OCI-LY7 (cell line): Measurements from ENCODE around the gene SLC35D3. TPM values are rescaled to one million over a fixed set of nuclear protein-coding genes. Genes with fewer than 3 reads are reported as not detected.
"Not testable (repeated sequence)": the region's sequence is repeated elsewhere in the genome, so short reads cannot be mapped to it uniquely, and the experiment has no call there.

Experiments
- BruUV-seq: library from RNA; stranded (reverse); fragments of 400-500 nt; replicated peaks from 2 replicates; lab custom pipeline; 2021; lab: Mats Ljungman, UMichigan
- CTCF ChIA-PET: fragments of 300-600 bp; sonication (Branson Sonifier 250); formaldehyde crosslinking; loops from one replicate; lab custom pipeline; 2022; ENCODE audit warnings: antibody characterized with exemption; ENCODE audit not compliant: unreplicated experiment; lab: Charles Lee
- POLR2A ChIA-PET: fragments of 300-600 bp; sonication (Branson Sonifier 250); formaldehyde crosslinking; loops from one replicate; lab custom pipeline; 2022; ENCODE audit warnings: antibody characterized with exemption; lab: Charles Lee
- DNase-seq: peaks from one replicate; pipeline ENCODE4 v3.0.0-alpha.2; 2015; ENCODE audit warnings: low spot score
- H2AFZ ChIP-seq: fragments of 200-600 bp; sonication (generic), shearing (Covaris generic); 2 replicates; pipeline ENCODE4 v1.6.1; 2014; ENCODE audit warnings: mild to moderate bottlenecking, antibody characterized with exemption, low read length, moderate library complexity
- H3K27ac ChIP-seq: fragments of 200-600 bp; sonication (generic); 2 replicates; pipeline ENCODE4 v1.5.1; 2014; ENCODE audit warnings: mixed run types, low read depth, mild to moderate bottlenecking, moderate library complexity, low read length, inconsistent platforms; ENCODE audit not compliant: poor library complexity, severe bottlenecking
- H3K36me3 ChIP-seq: fragments of 200-600 bp; sonication (generic); 2 replicates; pipeline ENCODE4 v1.6.1; 2014; ENCODE audit warnings: mild to moderate bottlenecking, antibody characterized with exemption, low read length, moderate library complexity, mixed read lengths; ENCODE audit not compliant: insufficient read depth
- H3K4me1 ChIP-seq: fragments of 200-600 bp; sonication (generic); 2 replicates; pipeline ENCODE4 v1.5.1; 2014; ENCODE audit warnings: mild to moderate bottlenecking, low read length; ENCODE audit not compliant: insufficient read depth, poor library complexity, severe bottlenecking
- H3K4me2 ChIP-seq: fragments of 200-600 bp; sonication (generic); 2 replicates; pipeline ENCODE4 v1.6.1; 2014; ENCODE audit warnings: mild to moderate bottlenecking, low read length
- H3K4me3 ChIP-seq: fragments of 200-600 bp; sonication (generic); 2 replicates; pipeline ENCODE4 v1.5.1; 2014; ENCODE audit warnings: mild to moderate bottlenecking, low read depth, low read length; ENCODE audit not compliant: poor library complexity, severe bottlenecking
- H3K79me2 ChIP-seq: fragments of 200-600 bp; sonication (generic); 2 replicates; pipeline ENCODE4 v1.6.1; 2016; ENCODE audit warnings: low read depth, mild to moderate bottlenecking, low read length, moderate library complexity, mixed read lengths; ENCODE audit not compliant: insufficient read depth
- H3K9me2 ChIP-seq: fragments of 200-600 bp; sonication (generic); 2 replicates; pipeline ENCODE4 v1.6.1; 2016; ENCODE audit warnings: mild to moderate bottlenecking, low read length, mixed read lengths; ENCODE audit not compliant: insufficient read depth
- H3K9me3 ChIP-seq: fragments of 200-600 bp; sonication (generic); 2 replicates; pipeline ENCODE4 v1.6.1; 2014; ENCODE audit warnings: mild to moderate bottlenecking, mixed run types, low read length, mixed read lengths
- H4K20me1 ChIP-seq: fragments of 200-600 bp; sonication (generic); 2 replicates; pipeline ENCODE4 v1.6.1; 2014; ENCODE audit warnings: mild to moderate bottlenecking, antibody characterized with exemption, low read length, moderate library complexity, mixed read lengths; ENCODE audit not compliant: insufficient read depth
- EZH2phosphoT487 ChIP-seq: fragments of 200-600 bp; sonication (generic); IDR thresholded peaks from 2 replicates; pipeline ENCODE4 v1.6.1; 2018; ENCODE audit warnings: low read depth, borderline replicate concordance, mild to moderate bottlenecking, mixed run types, antibody characterized with exemption, low read length, moderate library complexity, mixed read lengths
- intact Hi-C: fragments of 100-400 bp; cut with micrococcal nuclease; formaldehyde crosslinking; loops from one replicate; pipeline ENCODE4 v1.10.0; 2022; ENCODE audit not compliant: unreplicated experiment
- total RNA-seq, 2 experiments: library from RNA; depleted of rRNA in 1 of 2; stranded (reverse); fragments of >200 nt in 1 of 2; shearing (Covaris generic) in 1 of 2; gene quantifications; 2 replicates each; pipeline ENCODE4 v1.2.3, GENCODE V29; 2014 to 2022
- TF ChIP-seq, protein P1 (sequence below): fragments of 200-600 bp; sonication (generic); conservative IDR thresholded peaks from 2 replicates; pipeline ENCODE4 v1.5.1; 2014; ENCODE audit warnings: mild to moderate bottlenecking, antibody characterized with exemption, low read length, moderate library complexity, mixed read lengths

Gene SLC35D3
- total RNA-seq, 2 experiments from 2014 or later: not detected

DNA sequence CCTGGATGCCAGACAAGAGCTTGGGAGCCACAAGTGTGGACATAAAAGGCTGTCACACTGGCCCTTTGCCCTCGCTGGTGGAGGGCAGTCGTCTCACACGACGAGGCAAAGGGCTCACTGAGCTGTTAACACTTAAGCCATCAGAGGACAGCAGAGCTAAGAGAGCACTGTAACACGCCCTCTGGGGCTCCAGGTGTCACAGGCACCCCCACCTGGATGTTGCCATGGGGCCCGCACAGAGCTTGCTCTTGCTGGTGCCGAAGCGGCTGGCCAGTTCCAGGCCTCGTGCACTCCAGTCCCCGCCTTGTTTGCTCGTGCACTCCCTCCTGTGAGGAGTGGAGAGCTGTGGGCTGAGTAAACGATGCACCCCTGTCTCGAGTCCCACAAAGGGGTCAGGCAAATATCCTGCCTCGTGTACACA, 37.4 kb downstream of the SLC35D3 start:
- H3K4me2 ChIP-seq: no peak overlapping the region
- TF ChIP-seq EZH2phosphoT487: no peak
- TF ChIP-seq, protein P1, sequence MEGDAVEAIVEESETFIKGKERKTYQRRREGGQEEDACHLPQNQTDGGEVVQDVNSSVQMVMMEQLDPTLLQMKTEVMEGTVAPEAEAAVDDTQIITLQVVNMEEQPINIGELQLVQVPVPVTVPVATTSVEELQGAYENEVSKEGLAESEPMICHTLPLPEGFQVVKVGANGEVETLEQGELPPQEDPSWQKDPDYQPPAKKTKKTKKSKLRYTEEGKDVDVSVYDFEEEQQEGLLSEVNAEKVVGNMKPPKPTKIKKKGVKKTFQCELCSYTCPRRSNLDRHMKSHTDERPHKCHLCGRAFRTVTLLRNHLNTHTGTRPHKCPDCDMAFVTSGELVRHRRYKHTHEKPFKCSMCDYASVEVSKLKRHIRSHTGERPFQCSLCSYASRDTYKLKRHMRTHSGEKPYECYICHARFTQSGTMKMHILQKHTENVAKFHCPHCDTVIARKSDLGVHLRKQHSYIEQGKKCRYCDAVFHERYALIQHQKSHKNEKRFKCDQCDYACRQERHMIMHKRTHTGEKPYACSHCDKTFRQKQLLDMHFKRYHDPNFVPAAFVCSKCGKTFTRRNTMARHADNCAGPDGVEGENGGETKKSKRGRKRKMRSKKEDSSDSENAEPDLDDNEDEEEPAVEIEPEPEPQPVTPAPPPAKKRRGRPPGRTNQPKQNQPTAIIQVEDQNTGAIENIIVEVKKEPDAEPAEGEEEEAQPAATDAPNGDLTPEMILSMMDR: no peak
- CTCF ChIA-PET: no interaction called here
- DNase-seq: no peak
- no peaks in the 10 kb centered on the region for H3K79me2 ChIP-seq
- no TSS peak for BruUV-seq
- intact Hi-C loops: no loop called here
- H3K36me3 ChIP-seq: no peaks in the 10 kb centered on the region
- H2AFZ ChIP-seq: no peak overlapping the region
- H3K27ac ChIP-seq: no peak overlapping the region
- no peaks in the 10 kb centered on the region for H3K9me2 ChIP-seq
- H3K4me3 ChIP-seq: no peak overlapping the region
- POLR2A ChIA-PET: interaction anchor here (1.0 kb wide), 1 partner anchor 14 kb away, joined by 3 read pairs; no protein-coding TSS in a partner anchor
- no peaks in the 10 kb centered on the region for H3K9me3 ChIP-seq
- peaks cover 13% of the 10 kb centered on the region for H3K4me1 ChIP-seq
- no peaks in the 10 kb centered on the region for H4K20me1 ChIP-seq

DNA sequence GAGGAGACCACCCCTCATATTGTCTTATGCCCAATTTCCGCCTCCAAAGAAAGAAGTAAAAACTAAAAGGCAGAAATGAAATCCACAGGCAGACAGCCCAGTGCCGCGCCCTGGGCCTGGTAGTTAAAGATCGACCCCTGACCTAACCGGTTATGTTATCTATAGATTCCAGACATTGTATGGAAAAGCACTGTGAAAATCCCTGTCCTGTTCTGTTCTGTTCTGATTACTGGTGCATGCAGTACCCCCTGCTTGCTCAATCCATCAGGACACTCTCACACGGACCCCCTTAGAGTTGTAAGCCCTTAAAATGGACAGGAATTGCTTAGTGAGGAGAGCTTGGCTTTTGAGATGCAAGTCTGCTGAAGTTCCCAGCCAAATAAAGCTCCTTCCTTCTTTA, 37.8 kb downstream of the SLC35D3 start:
- H3K27ac ChIP-seq, H4K20me1 ChIP-seq, H2AFZ ChIP-seq, H3K9me3 ChIP-seq, H3K4me3 ChIP-seq, intact Hi-C loops, H3K79me2 ChIP-seq, CTCF ChIA-PET, H3K9me2 ChIP-seq, DNase-seq, H3K4me2 ChIP-seq, BruUV-seq, POLR2A ChIA-PET, H3K36me3 ChIP-seq: not testable (repeated sequence)
- H3K4me1 ChIP-seq: peaks cover 13% of the 10 kb centered on the region

DNA sequence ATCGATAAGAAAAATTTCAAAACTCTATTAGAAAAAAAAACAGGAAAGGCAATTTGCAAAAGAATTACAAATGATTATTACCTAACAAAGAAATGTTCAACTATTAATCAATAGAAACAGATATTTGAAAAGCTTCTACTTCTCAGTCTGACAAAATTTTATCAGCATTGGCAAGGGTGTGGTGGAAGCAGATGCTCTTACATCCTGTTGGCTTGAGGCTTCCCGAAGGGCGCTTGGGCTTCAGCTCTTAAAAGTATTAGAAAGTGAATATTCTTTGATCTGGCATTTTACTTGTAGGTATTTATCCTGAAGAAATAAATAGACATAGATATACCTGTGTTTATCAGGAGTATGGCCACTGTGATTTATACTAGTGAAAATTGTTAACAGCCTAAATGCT, 38.7 kb downstream of the SLC35D3 start:
- no TSS peak for BruUV-seq
- ChIA-PET POLR2A (no interaction called here), CTCF (no interaction called here)
- Histone ChIP-seq H3K27ac (no peak overlapping the region), H2AFZ (no peak overlapping the region), H4K20me1 (no peaks in the 10 kb centered on the region), H3K4me2 (no peak overlapping the region), H3K9me3 (no peaks in the 10 kb centered on the region), H3K4me3 (no peak overlapping the region), H3K9me2 (no peaks in the 10 kb centered on the region), H3K79me2 (no peaks in the 10 kb centered on the region), H3K36me3 (no peaks in the 10 kb centered on the region), H3K4me1 (peaks cover 13% of the 10 kb centered on the region)
- TF ChIP-seq EZH2phosphoT487: no peak
- TF ChIP-seq, protein P1: no peak
- intact Hi-C loops: no loop called here
- DNase-seq: no peak
